HG03139 (cell line): ENCODE results near the gene PLAC9.
"Not testable (repeated sequence)": the region's sequence is repeated elsewhere in the genome, so short reads cannot be mapped to it uniquely, and the experiment has no call there.

Experiments used
- ATAC-seq: cut with Tn5 transposase; IDR thresholded peaks from one replicate; pipeline ENCODE4 v1.9.1; 2021; ENCODE audit not compliant: unreplicated experiment

Gene PLAC9

DNA sequence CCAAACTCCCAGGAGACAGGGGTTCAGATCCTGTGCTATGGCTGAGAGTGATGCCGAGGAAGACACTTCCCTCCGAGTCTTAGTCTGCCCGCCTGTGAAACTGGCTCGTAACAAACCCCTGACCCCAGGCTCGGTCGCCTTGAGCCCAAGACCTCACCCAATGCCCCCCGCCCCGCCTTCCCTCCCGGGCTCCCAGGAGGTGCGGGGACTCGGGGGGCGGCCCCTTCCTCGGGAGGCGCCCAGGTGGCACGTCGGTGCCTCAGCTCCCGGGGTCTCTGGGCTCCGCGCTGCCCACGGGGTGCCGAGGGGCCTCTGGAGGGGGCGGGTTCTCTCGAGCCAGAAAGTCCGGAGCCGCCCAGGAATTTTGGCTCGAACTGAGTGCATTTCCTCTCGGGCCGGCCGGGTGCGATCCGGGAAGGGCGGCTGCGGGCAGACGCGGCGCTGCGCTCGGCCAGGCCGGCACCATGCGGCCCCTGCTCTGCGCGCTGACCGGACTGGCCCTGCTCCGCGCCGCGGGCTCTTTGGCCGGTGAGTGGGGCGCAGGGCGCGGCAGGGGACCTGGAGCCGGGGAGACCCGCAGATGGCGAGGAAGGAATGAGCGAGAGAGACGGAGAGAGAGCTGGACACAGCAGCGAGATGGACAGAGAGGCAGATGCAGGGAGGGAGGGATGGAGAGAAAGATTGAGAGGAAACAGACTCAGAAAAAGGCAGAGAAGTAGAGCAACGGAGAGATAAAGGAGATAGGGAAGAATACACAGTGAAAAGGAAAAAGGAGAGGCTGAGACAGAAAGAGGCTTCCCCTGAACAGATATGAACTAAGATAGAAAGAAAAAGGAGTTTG lies at the start of gene PLAC9:
PLAC9 (plus strand) TSS at position 432 of the 841 bp plus-strand sequence; CDS start at position 465, 33 bp downstream.
- no peak for ATAC-seq

GRCh38 chr10:80090121-80090520 lies 42.4 kb upstream of the PLAC9 start:
- ATAC-seq = no peak

- no peak for ATAC-seq
These were observed 38.3 kb upstream of the PLAC9 start for GRCh38 chr10:80094231-80094630.

DNA sequence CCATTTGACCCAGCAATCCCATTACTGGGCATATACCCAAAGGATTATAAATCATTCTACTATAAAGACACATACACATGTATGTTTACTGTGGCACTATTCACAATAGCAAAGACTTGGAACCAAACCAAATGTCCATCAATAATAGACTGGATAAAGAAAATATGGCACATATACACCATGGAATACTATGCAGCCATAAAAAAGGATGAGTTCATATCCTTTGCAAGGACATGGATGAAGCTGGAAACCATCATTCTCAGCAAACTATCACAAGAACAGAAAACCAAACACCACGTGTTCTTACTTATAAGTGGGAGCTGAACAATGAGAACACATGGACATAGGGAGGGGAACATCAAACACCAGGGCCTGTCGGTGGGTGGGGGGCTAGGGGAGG lies 34.3 kb upstream of the PLAC9 start:
- ATAC-seq = not testable (repeated sequence)

GRCh38 chr10:80099295-80099694 lies 33.2 kb upstream of the PLAC9 start:
- ATAC-seq = not testable (repeated sequence)

GRCh38 chr10:80100116-80100515 lies 32.4 kb upstream of the PLAC9 start:
- no peak for ATAC-seq

- ATAC-seq = no peak
These were observed 31.5 kb upstream of the PLAC9 start for GRCh38 chr10:80100861-80101695.

DNA sequence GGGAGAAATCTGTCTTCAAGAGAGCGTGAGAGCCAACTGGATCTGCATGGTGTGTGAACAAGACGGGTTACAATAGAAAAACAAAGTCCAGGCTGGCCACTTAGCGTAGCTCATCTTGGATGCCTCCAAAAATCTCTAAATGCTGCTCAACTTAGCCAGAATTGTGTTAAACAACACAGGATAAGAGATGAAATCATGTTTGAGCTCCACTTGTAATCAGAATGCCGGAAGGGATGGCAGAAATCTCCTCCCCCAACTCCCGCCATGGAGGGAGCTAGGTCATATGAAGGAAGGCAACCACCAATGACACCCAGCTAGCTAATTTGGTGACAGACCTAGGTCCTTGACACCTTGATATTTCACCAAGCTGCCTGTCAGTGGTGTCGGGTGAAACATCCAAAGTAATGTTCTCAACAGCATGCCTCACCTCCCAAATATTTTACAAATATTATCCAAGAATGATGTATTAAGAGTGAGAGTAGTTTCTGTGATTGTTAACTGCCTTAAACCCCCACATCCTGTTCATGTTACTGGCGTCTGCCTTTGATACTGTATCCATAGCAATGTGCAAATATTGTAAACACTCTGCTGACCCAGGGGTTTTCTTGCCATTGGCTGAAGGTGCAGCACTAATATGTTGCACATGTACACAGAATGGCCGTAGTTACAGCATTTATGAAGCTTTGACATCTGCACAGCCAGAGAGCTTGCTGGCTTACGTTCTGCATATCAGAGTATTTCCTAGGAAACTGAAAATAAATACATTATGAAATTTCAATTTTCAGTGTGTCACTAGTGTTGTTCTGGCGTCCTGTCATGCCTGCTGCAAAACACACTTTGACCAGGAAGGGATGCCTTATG lies 28.2 kb upstream of the PLAC9 start:
- ATAC-seq = no peak

- ATAC-seq = no peak
These were observed 23.8 kb upstream of the PLAC9 start for GRCh38 chr10:80108576-80109239.

DNA sequence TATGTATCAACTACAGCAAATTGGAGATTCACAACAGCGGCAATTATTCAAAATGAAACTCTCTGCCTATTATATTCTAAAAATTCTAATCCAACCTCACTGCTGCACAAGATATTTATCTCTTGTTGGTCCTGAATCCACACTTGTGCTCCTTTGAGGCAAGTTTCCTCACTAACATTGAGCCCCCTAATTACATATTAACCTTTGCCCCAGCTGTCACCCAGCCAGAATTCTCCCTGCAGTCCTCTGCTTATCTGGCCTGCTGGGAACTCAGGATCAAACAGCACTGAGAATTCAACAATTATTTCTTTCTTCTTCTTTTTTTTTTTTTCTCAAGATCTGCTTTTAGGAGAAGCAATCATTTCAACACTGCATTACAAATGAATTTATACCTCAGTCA lies 21.5 kb upstream of the PLAC9 start:
- no peak for ATAC-seq

DNA sequence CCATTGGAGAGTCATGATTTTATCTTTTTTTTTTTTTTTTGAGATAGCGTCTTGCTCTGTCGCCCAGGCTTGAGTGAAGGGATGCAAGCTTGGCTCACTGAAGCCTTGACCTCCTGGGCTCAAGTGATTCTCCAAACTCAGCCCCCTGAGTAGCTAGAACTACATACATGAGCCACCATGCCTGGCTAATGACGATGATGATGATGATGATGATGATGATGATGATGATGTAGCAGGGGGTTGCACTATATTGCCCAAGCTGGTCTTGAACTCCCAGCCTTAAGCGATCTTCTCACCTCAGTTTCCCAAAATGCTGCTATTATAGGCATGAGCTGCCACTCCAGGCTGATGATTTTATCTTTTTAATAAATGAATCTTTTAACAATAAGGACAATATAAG lies 13.9 kb upstream of the PLAC9 start:
- ATAC-seq = no peak

- no peak for ATAC-seq
These were observed 10.3 kb upstream of the PLAC9 start for GRCh38 chr10:80122110-80122710.

- no peak for ATAC-seq
These were observed 9.8 kb upstream of the PLAC9 start for GRCh38 chr10:80122746-80123145.

DNA sequence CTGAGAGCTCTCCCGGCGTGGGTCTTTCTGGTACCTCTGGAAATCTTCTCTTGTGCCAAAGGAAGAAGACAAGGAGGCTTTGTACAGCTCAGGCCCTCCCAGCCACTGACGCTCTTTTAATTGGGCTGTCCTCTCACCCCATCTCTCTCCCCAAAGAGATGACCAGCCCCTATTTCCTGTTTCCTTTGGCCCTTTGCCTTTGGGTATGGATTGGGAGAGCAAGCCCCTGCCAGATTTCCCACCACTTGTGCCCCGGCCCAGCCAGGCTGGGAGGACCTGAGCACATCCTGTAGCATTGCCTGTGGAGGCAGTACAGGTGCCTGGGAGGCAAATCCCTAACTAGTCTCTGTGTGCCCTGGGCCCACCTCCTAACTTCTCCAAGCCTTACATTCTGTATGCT lies 5.7 kb upstream of the PLAC9 start:
- ATAC-seq = no peak

DNA sequence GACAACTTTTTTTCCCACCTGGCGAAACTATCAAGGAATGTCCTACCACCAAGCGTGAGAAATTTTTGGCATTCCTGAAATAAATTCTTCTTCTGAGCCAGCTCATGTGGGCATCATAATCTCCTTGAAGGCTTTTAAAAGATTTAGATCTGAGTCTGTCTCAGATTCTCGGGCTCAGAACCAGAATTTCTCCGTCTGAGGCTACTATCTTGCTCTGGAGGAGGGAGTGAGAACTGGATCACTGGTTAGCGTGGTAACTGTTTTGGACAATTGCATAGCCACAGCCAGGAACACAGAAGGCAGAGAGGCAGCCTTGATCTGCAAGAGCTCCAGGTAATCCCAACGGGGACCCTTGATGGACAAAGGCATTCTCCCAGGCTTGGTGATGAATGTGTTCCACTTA lies 1.0 kb upstream of the PLAC9 start:
- no peak for ATAC-seq

DNA sequence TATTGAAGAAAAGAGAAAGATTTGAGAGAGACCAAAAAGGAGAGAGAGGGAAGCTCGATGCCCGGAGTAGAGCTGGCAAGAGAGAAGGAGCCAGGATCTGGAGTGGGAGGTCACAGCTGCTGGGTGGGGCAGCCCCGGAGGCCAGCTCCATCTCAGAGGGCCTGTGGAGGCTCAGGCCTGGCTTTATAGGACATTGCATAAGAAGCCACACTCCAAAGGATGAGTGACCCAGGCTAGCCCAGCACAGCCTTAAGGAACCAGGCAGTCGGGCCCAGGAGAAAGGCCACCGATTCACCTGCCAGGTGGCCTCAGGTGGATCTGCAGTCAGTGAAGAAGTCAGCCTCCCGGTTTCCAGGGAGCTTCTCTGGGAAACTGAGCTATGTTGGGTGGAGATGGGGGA lies 676 bp downstream of the PLAC9 start:
- no peak for ATAC-seq

- ATAC-seq = not testable (repeated sequence)
These were observed 1.2 kb downstream of the PLAC9 start for GRCh38 chr10:80133687-80134086.

GRCh38 chr10:80136134-80136571 lies 3.6 kb downstream of the PLAC9 start:
- ATAC-seq = no peak

DNA sequence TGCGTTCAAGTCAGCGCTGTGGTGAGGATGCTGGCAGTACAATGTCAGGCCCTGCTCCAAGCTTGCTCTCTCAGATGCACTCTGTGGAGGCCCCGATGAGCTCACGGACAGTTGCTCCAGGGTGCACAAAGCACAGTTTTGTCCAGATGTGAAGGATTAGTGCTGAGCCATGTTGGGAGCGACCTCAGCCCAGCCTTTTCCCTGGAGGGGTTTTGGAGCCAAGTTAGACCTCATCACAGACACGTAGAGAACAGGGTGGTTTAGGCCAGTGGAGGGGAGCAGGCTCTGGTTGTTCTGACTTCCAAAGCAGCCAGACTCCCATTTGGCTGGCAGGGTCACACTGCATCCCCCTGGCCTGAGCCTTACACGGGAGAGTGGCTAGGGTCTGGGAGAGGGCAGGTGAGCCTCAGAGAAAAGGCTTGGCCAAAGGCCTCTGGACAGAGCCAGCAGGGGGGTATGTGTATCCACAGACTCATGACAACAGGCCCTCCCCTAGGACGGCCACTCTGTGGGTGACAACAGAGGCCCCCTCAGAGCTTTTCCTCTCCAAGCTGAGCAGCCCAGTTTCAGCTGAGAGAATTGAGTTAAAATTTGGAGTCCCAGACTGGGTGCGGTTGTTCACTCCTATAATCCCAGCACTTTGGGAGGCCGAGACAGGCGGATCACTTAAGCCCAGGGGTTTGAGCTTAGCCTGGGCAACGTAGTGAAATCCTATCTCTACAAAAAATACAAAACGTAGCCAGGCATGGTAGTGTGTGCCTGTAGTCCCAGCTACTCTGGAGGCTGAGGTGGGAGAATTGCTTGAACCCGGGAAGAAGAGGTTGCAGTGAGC lies 4.7 kb downstream of the PLAC9 start:
- ATAC-seq = no peak
